Measurements from ENCODE around the gene CXCR5.

CXCR5 gene

DNA sequence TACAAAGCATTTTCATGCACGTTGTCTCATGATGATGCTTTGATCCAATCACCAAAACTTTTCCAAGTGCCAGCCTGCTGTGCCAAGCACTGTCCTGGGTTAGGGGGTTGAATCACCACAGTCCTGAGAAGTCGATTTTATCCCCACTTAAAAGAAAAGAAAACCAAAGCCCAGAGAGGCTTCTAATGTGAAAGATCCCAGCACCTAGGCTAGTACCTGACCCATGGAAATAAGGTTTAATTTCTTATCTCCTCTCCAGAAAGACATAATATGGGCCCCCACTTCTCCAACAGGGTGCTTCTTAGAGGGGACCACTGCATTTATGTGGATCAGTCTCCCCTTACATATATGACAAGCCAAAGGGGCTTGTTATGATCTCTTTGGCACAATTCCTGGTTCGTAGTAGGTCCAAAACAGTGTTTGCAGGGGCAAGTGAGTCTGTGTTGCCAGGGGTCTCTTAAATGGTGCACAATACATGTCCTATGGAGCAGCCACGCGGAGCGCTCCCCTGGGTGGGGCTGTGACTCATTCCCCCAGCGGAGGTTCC is 43.9 kb downstream of the CXCR5 start:
- no peak for DNase-seq (ENCODE audit: low read depth)

- peak; percentile 97 for DNase-seq (ENCODE audit: low read depth)
Measured at GRCh38 chr11:118928101-118928869, 44.6 kb downstream of the CXCR5 start.

DNA sequence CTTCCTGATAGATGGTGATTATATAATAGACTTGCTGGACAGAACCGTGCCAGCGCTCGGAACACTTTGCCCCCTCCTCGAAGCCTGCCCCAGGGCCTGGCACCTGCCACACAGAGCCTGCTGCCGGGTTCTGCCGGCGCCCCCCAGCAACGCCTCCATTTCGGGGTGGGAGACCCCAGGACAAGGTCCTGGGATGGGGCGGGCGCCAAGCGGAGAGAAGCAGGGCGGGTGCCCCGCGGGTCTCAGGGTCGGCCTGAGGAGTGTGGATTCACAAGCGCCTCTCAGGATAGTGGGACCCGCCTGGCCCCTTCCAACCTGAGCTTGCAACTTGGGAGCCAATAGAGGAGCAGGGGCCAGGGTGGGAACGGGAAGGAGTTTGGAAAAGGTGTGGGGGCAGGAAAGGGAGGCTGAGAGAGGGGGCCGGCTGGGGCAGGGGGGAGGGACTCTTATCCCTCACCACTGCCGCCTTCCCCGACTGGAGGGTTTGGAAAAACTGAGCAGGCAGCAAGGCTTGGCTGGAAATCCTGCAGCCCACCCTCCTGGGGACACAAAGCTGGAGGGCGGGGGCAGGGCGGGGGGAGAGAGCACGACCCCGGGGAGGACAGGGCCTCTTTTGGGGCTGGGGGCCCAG is 45.3 kb downstream of the CXCR5 start:
- DNase-seq (ENCODE audit: low read depth) = no peak

DNA sequence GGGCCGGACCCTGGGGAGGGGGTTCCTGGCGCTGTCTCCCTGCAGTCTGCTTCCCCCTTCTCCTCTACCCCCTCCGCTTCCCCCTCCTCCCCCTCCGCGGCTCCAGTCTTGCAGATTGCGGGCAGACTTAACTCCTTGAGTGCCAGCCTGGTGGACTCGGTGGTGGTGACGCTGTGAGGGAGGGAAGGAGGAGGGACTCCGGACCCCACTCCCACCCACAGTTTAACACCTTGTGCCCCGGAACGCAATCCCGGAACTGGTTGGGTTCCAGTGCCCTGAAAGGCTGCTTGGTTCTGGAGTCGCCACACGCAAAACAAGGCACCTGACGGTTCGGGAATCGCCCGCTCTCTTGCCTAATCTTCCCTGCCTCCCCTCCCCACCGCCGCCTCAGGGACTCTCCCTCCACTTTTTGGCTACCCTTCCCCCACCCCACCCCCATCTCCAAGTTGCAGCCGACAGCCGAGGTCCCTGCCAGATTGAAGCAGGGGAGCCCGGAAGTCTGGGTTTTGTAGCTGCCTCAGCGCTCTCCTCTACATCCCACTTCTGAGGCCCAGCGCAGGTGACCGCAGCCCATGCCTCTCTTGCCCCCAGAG is 45.9 kb downstream of the CXCR5 start:
- DNase-seq (ENCODE audit: low read depth) = peak; percentile 76

GRCh38 chr11:118930094-118930712 is 46.5 kb downstream of the CXCR5 start:
- peak; percentile 80 for DNase-seq (ENCODE audit: low read depth)

- no peak for DNase-seq (ENCODE audit: low read depth)
Measured at GRCh38 chr11:118931571-118931970, 47.9 kb downstream of the CXCR5 start.

- no peak for DNase-seq (ENCODE audit: low read depth)
Measured at GRCh38 chr11:118933486-118933885, 49.8 kb downstream of the CXCR5 start.

DNA sequence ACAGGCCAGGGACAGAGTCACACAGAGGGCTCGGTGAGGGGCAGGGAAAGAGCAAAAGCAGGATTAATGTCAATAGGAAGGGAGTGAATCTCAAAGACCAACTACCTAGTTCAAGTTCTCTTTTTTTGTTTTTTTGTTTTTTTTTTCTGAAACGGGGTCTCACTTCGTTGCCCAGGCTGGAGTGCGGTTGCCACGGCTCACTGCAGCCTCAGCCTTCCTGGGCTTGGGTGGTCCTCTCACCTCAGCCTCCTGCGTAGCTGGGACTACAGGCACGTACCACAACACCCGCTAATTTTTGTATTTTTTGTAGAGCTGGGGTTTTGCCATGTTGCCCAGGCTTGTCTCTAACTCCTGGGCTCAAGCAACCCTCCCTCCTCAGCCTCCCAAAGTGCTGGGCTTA is 51.7 kb downstream of the CXCR5 start:
- no peak for DNase-seq (ENCODE audit: low read depth)

DNA sequence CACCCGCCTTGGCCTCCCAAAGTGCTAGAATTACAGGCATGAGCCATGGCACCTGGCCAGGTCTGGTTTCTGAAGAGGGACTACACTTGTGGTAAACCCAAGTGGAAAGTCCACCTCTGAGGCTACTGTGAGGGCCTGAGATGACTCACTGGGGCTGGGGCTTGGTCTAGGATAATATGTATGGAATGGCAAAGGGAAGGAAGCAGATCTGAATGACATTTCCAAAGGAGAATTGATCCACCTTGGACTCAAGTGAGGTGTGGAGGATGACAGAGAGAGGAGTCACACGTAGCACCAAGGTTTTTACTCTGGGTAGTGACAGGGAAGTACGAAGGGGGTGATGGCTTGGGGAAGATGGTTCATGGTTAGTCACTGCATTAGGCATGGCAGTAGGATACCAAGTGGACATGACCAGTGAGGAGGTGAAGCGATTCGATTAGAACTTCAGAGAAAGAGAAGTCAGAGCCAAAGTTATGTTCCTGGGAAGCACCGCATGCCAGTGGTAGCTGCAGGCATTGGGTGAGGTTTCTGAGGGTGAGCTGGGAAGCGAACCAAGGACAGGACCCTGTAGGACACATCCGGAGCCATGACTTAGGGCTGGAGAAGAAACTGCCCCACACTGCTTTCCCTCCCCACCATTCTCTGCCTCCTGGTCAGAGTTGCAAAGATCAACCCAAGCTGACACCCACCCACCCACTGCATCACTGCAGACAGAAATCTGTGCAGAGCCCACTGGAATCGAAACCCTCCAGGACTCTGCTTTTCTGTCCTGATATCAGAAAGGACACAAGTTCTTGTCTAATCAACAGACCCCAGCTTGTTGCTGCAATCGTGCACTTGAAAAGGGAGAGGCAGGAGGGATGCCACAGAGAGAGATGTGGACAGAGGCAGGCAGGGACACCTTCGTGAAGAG is 55.1 kb downstream of the CXCR5 start:
- no peak for DNase-seq (ENCODE audit: low read depth)

- no peak for DNase-seq (ENCODE audit: low read depth)
Measured at GRCh38 chr11:118939404-118939915, 55.8 kb downstream of the CXCR5 start.

DNA sequence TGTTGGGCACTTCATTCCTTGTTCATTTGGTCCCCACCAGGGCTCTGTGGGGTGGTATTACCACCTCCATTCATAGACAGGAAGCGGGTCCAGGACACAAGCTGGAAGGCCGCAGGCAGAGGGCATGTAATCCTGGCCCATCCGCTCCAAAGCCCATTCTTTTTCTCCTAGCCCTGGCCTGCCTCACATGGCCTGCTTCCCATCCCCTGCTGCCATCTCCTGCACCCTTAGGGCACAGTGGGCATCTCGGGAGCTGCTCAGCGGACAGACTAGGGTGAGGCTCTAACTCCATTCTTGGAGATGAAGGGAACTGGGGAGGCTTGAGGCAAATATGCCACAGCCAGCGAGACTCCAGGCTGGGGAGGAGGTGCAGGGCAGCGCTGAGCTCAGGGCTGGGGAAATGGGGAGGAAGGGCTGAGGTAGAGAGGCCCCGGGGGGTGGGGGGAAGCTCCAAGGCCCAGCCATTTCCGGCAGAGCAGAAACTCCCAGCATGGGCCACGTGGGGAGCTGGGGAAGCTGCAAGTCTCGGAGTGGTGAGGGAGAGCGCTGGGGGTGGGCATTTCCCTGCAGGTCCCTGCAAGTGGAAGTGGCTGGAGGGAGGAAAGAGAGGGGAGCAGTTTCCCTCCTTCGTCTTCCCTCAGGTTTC is 56.4 kb downstream of the CXCR5 start:
- peak; percentile 24 for DNase-seq (ENCODE audit: low read depth)

- no peak for DNase-seq (ENCODE audit: low read depth)
Measured at GRCh38 chr11:118947091-118947490, 63.4 kb downstream of the CXCR5 start.
